ENCODE results near the gene PFKFB2. TPM values are rescaled to one million over a fixed set of nuclear protein-coding genes. Genes with fewer than 3 reads are reported as not detected.
"Not testable (repeated sequence)": the region's sequence is repeated elsewhere in the genome, so short reads cannot be mapped to it uniquely, and the experiment has no call there.

Gene PFKFB2
- total and polyA plus RNA-seq, 3 donors from 2014 or later, result 12.9 to 17.6 (median 13.9) TPM

DNA sequence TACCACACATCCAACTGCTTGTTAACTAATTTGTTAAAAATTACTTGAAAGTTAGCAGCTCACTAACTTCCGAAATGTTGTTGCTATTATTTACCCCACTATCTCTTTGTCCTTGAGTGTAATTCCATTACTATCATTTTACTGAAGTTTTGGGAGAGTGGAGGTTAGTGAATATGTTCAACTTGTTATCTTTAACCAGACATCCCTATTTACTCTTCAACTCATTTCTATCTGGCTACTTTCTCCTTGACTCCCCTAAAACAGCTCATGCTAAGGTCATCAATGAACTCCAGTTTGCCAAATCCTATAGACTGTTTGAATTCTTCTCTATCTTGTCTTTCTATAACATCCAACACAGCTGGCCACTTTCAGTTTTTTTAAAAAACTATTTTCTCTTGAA is 16.2 kb upstream of the PFKFB2 start:
- DNase-seq, result no peak
- Histone ChIP-seq H3K27me3 (no peaks in the 10 kb centered on the region), H3K27ac (no peak overlapping the region), H3K4me1 (no peaks in the 10 kb centered on the region), H3K36me3 (ENCODE audit: low read depth, missing control alignments) (no peaks in the 10 kb centered on the region), H3K4me3 (no peak overlapping the region), H3K9me3 (no peaks in the 10 kb centered on the region)
- TF ChIP-seq POLR2A (IDR thresholded peaks at IDR 0.05) (no peak), CTCF (IDR thresholded peaks at IDR 0.05) (no peak)
- intact Hi-C loops (cut with DNase I; ENCODE audit: low total_unique reads), result no loop called here
- WGBS, 2 donors, result 51 to 67% methylated on average over 1 of the region's 1 CpG

- TF ChIP-seq CTCF (IDR thresholded peaks at IDR 0.05) (no peak), POLR2A (IDR thresholded peaks at IDR 0.05) (no peak)
- 87% methylated on average over 4 of the region's 4 CpGs for WGBS, 2 donors
- intact Hi-C loops (cut with DNase I; ENCODE audit: low total_unique reads), result no loop called here
- Histone ChIP-seq H3K27ac (no peak overlapping the region), H3K4me1 (no peaks in the 10 kb centered on the region), H3K36me3 (ENCODE audit: low read depth, missing control alignments) (no peaks in the 10 kb centered on the region), H3K27me3 (no peaks in the 10 kb centered on the region), H3K4me3 (no peak overlapping the region), H3K9me3 (no peaks in the 10 kb centered on the region)
- DNase-seq, result no peak
Observed at GRCh38 chr1:207039380-207040180, 13.5 kb upstream of the PFKFB2 start.

- H3K4me3 ChIP-seq, result no peak overlapping the region
- intact Hi-C loops (cut with DNase I; ENCODE audit: low total_unique reads), result no loop called here
- 67 to 73% methylated on average over 3 of the region's 3 CpGs for WGBS, 2 donors
- no peaks in the 10 kb centered on the region for H3K4me1 ChIP-seq
- H3K9me3 ChIP-seq, result no peaks in the 10 kb centered on the region
- DNase-seq, result no peak
- no peak for TF ChIP-seq POLR2A (IDR thresholded peaks at IDR 0.05)
- no peak for TF ChIP-seq CTCF (IDR thresholded peaks at IDR 0.05)
- no peak overlapping the region for H3K27ac ChIP-seq
- H3K27me3 ChIP-seq, result no peaks in the 10 kb centered on the region
- H3K36me3 ChIP-seq (ENCODE audit: low read depth, missing control alignments), result no peaks in the 10 kb centered on the region
Observed at GRCh38 chr1:207040181-207040533, 12.9 kb upstream of the PFKFB2 start.

GRCh38 chr1:207041397-207041796 is 11.7 kb upstream of the PFKFB2 start:
- H3K4me1 ChIP-seq; H3K36me3 ChIP-seq (ENCODE audit: low read depth, missing control alignments); intact Hi-C loops (cut with DNase I; ENCODE audit: low total_unique reads); H3K27ac ChIP-seq; H3K9me3 ChIP-seq; H3K27me3 ChIP-seq; DNase-seq; H3K4me3 ChIP-seq: not testable (repeated sequence)
- 90 to 91% methylated on average over 2 of the region's 2 CpGs for WGBS, 2 donors

GRCh38 chr1:207045453-207045852 is 7.6 kb upstream of the PFKFB2 start:
- DNase-seq, result no peak
- H3K9me3 ChIP-seq, result no peaks in the 10 kb centered on the region
- H3K27ac ChIP-seq, result no peak overlapping the region
- 75 to 80% methylated on average over 2 of the region's 2 CpGs for WGBS, 2 donors
- no peak for TF ChIP-seq CTCF (IDR thresholded peaks at IDR 0.05)
- no peak for TF ChIP-seq POLR2A (IDR thresholded peaks at IDR 0.05)
- intact Hi-C loops (cut with DNase I; ENCODE audit: low total_unique reads), result no loop called here
- H3K36me3 ChIP-seq (ENCODE audit: low read depth, missing control alignments), result no peaks in the 10 kb centered on the region
- no peaks in the 10 kb centered on the region for H3K27me3 ChIP-seq
- peaks cover 8% of the 10 kb centered on the region for H3K4me1 ChIP-seq
- no peak overlapping the region for H3K4me3 ChIP-seq
